Heart left ventricle (tissue), 16 donors: ENCODE data around the gene CYBA. TPM values are rescaled to one million over a fixed set of nuclear protein-coding genes. Genes with fewer than 3 reads are reported as not detected.
A peak's percentile ranks its signal among the peaks of the same experiment; 100 is the strongest.

Source experiments
- ATAC-seq, 4 donors: fragments of 200-7000 bp; cut with Tn5 transposase; one replicate each; pipeline ENCODE4 v1.9.1; 2020 to 2022; ENCODE audit warnings: moderate library complexity in 4 of 4, mild to moderate bottlenecking in 3 of 4, moderate number of reproducible peaks in 1 of 4
- DNase-seq, 5 donors: peaks; one replicate each; pipeline ENCODE4 v3.0.0-alpha.2; 2020
- H3K27ac ChIP-seq, 12 donors: fragments of 200-600 bp; sonication (generic) in 4 of 12; one replicate each; pipeline versions ENCODE4 v1.5.0 to v1.8.0; 2016 to 2022; ENCODE audit warnings: mild to moderate bottlenecking in 2 of 12
- H3K27me3 ChIP-seq, 9 donors: fragments of 200-600 bp; sonication (generic) in 2 of 9; one replicate each; pipeline versions ENCODE4 v1.5.1 to v1.8.0; 2016 to 2022; ENCODE audit warnings: mild to moderate bottlenecking in 3 of 9
- H3K36me3 ChIP-seq, 9 donors: fragments of 200-600 bp; sonication (generic) in 2 of 9; one replicate each; pipeline versions ENCODE4 v1.5.0 to v1.8.0; 2018 to 2022; ENCODE audit warnings: mild to moderate bottlenecking in 2 of 9
- H3K4me1 ChIP-seq, 12 donors: fragments of 200-600 bp; sonication (generic) in 4 of 12; one replicate each; pipeline versions ENCODE4 v1.5.0 to v1.8.0; 2016 to 2022; ENCODE audit warnings: mild to moderate bottlenecking in 3 of 12
- H3K4me3 ChIP-seq, 12 donors: fragments of 200-600 bp; sonication (generic) in 4 of 12; one replicate each; pipeline versions ENCODE4 v1.5.0 to v1.8.0; 2017 to 2022; ENCODE audit warnings: mild to moderate bottlenecking in 9 of 12, moderate library complexity in 4 of 12
- H3K9me3 ChIP-seq, 12 donors: fragments of 200-600 bp; sonication (generic) in 4 of 12; one replicate each; pipeline versions ENCODE4 v1.5.0 to v1.8.0; 2016 to 2022; ENCODE audit warnings: mild to moderate bottlenecking in 1 of 12
- CTCF ChIP-seq, 12 donors: fragments of 200-600 bp; sonication (generic) in 4 of 12; IDR thresholded peaks; one replicate each; pipeline versions ENCODE4 v1.5.0 to v1.8.0; 2018 to 2022; ENCODE audit warnings: antibody characterized with exemption in 12 of 12, mild to moderate bottlenecking in 5 of 12
- POLR2A ChIP-seq, 2 donors: fragments of 450-650 bp; IDR thresholded peaks; one replicate each; pipeline ENCODE4 v1.6.1; 2017; ENCODE audit warnings: antibody characterized with exemption in 2 of 2, mild to moderate bottlenecking in 2 of 2, moderate library complexity in 2 of 2
- WGBS, 4 donors: extraction: QIAGEN DNeasy Blood & Tissue Kit in 2 of 4; methylation state at CpG; one replicate each; pipeline versions ENCODE4 v1.1.5 to v1.1.7; 2013 to 2018; 5-methylcytosine and 5-hydroxymethylcytosine counted together
- intact Hi-C, 10 donors: fragments of 100-400 bp; cut with DNase I; formaldehyde crosslinking; loops; one replicate each; pipeline versions ENCODE4 v1.11.1 to v1.14.2; 2022
- polyA plus RNA-seq, 2 donors: library from polyadenylated mRNA; stranded (reverse); fragments of 200-250 nt; gene quantifications; one replicate each; pipeline ENCODE4 v1.2.3, GENCODE V29; 2013
- total RNA-seq, 9 donors: library from RNA; depleted of rRNA in 2 of 9; stranded (reverse); fragments of >200 nt in 2 of 9; fragmentation: NEBNext Ultra II Directional in 3 of 9; extraction: Animal tissue kit (Norgen Biotek cat#: 25700) in 3 of 9; gene quantifications; one replicate each; pipeline versions ENCODE4 v1.1.0 to v1.2.4, GENCODE V29; 2016 to 2023
- donor health status: ischemic (EF 13 %, LVEDD 7.1; RV severe dilation, severe dysfunction).
- donor health status: healthy with polysubstance abuse.
- donor health status: DM: no; HTN: yes; CAD: no.
- donor health status: DM: no; HTN: no; CAD: no.
- donor health status: ischemic (EF 25% LVEDD 6.9; RV normal size, moderate dysfunction).
- donor health status: ischemic (EF 25% LVEDD 5.7; RV mildly dilated, moderate dysfunction).
- donor health status: healthy.
- donor health status: DM: yes; HTN: yes; CAD: no.
- donor health status: ischemic (EF 35%, LVEDD 5.7; RV mildly dilated, moderate dysfunction).
- donor health status: nonischemic (EF 11% LVEDD 7.7; RV severe dilation, severe dysfunction).
- donor health status: DM: yes; HTN: yes; CAD: no.
- donor health status: PGD.
- donor health status: ischemic (EF 29% LVEDD 5.4; RV normal size, mild dysfunction).
- donor health status: nonischemic (EF 23%, LVEDD 6.1; RV moderate dilation, normal function).

Gene CYBA
- total and polyA plus RNA-seq, 11 donors, result 22.6 to 227 (median 46.5) TPM

GRCh38 chr16:88684569-88685155 lies 33.8 kb upstream of the CYBA start:
- WGBS, 4 donors, result 79 to 80% (median 79%) methylated on average over 14 to 15 of the region's 15 CpGs
- DNase-seq (no peak), ATAC-seq (no peak)
- Histone ChIP-seq H3K9me3 (no peaks in the 10 kb centered on the region), H3K27ac (no peak overlapping the region), H3K36me3 (peaks cover 0 to 4% (median 0%) of the 10 kb centered on the region in 9 donors), H3K4me3 (peak overlapping the region in 2 of 12 donors; percentile 62 to 78), H3K27me3 (peaks cover 0 to 68% (median 9%) of the 10 kb centered on the region in 9 donors), H3K4me1 (peaks cover 0 to 53% (median 23%) of the 10 kb centered on the region in 12 donors)
- TF ChIP-seq POLR2A (IDR thresholded peaks at IDR 0.05), result no peak
- TF ChIP-seq CTCF (IDR thresholded peaks at IDR 0.05), result no peak
- intact Hi-C loops, result no loop called here

- H3K4me1 ChIP-seq, result peaks cover 0 to 48% (median 18%) of the 10 kb centered on the region in 12 donors
- 42 to 53% (median 48%) methylated on average over 18 to 21 of the region's 21 CpGs for WGBS, 4 donors
- peaks cover 0 to 13% (median 0%) of the 10 kb centered on the region in 9 donors for H3K36me3 ChIP-seq
- TF ChIP-seq POLR2A (IDR thresholded peaks at IDR 0.05), result no peak
- peak overlapping the region in 1 of 12 donors; percentile 28 for H3K4me3 ChIP-seq
- ATAC-seq (peak in 3 of 4 donors; percentile 12 to 38 (median 30)), DNase-seq (peak; percentile 45 to 77 (median 59))
- no peaks in the 10 kb centered on the region for H3K9me3 ChIP-seq
- H3K27me3 ChIP-seq, result peaks cover 0 to 41% (median 3%) of the 10 kb centered on the region in 9 donors
- intact Hi-C loops, result no loop called here
- H3K27ac ChIP-seq, result peak overlapping the region in 3 of 12 donors; percentile 5 to 88 (median 43)
These were observed 31.0 kb upstream of the CYBA start for GRCh38 chr16:88681709-88682451.

DNA sequence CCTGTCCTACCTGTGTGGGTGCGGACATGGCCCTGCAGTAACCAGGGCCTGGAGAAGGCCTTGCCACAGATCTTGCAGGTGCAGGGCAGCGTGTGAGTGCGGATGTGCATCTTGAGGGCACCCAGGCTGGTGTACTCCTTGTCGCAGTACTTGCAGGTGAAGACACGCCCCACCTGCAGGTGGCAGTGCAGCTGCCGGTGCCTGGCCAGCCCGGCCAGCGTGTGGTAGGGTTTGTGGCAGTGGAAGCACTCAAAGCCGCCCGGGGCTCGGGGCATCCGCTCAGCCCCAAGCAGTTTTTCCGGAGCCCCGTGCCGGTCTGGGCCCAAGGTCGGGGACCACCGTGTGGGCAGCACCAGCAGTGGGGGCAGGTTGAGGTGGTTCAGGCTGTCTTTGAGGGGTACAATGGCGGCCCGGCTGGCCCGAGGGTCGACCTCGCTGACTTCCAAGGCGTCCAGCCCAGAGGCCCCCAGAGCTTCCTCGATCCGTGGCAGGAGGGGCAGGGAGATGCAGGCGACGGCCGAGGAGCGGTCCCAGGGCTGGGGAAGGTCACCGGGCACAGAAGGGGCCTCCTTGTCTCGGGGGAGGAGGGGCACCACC lies 30.3 kb upstream of the CYBA start:
- TF ChIP-seq CTCF (IDR thresholded peaks at IDR 0.05) (peak in 4 of 12 donors; percentile 7 to 29 (median 12)), POLR2A (IDR thresholded peaks at IDR 0.05) (no peak)
- 60 to 67% (median 63%) methylated on average over 15 to 31 of the region's 31 CpGs for WGBS, 4 donors
- H3K9me3 ChIP-seq, result no peaks in the 10 kb centered on the region
- H3K36me3 ChIP-seq, result peaks cover 0 to 13% (median 0%) of the 10 kb centered on the region in 9 donors
- peaks cover 0 to 34% (median 3%) of the 10 kb centered on the region in 9 donors for H3K27me3 ChIP-seq
- H3K4me3 ChIP-seq, result peak overlapping the region in 1 of 12 donors; percentile 8
- H3K27ac ChIP-seq, result peak overlapping the region in 1 of 12 donors; percentile 88
- ATAC-seq (no peak), DNase-seq (peak in 1 of 5 donors; percentile 16)
- intact Hi-C loops, result no loop called here
- H3K4me1 ChIP-seq, result peaks cover 0 to 43% (median 11%) of the 10 kb centered on the region in 12 donors

GRCh38 chr16:88680554-88681083 lies 29.8 kb upstream of the CYBA start:
- peaks cover 0 to 38% (median 5%) of the 10 kb centered on the region in 12 donors for H3K4me1 ChIP-seq
- ATAC-seq, result no peak
- intact Hi-C loops, result no loop called here

More at GRCh38 chr16:88680554-88681083, 29.8 kb upstream of the CYBA start:
- DNase-seq, result no peak
- no peaks in the 10 kb centered on the region for H3K9me3 ChIP-seq
- 80 to 90% (median 85%) methylated on average over 5 of the region's 5 CpGs for WGBS, 4 donors
- no peak overlapping the region for H3K27ac ChIP-seq
- H3K36me3 ChIP-seq, result peaks cover 0 to 13% (median 0%) of the 10 kb centered on the region in 9 donors
- no peak for TF ChIP-seq CTCF (IDR thresholded peaks at IDR 0.05)
- no peak for TF ChIP-seq POLR2A (IDR thresholded peaks at IDR 0.05)
- no peak overlapping the region for H3K4me3 ChIP-seq
- peaks cover 0 to 29% (median 3%) of the 10 kb centered on the region in 9 donors for H3K27me3 ChIP-seq
